SKM-1 treated with dmso at 0.1 percent for 144 hours (cell line): ENCODE measurements around the gene PRXL2A.
"Not testable (repeated sequence)": the region's sequence is repeated elsewhere in the genome, so short reads cannot be mapped to it uniquely, and the experiment has no call there.

Experiments
- DNase-seq: peaks from one replicate; lab custom pipeline; 2025; ENCODE audit not compliant: unreplicated experiment; lab: John Stamatoyannopoulos, UW

The PRXL2A gene

GRCh38 chr10:80411267-80411668, 2.9 kb downstream of the PRXL2A start:
- no peak for DNase-seq

GRCh38 chr10:80411681-80412220, 3.4 kb downstream of the PRXL2A start:
- no peak for DNase-seq

- DNase-seq = no peak
Observed at GRCh38 chr10:80412486-80412885, 4.1 kb downstream of the PRXL2A start.

GRCh38 chr10:80413271-80413996, 5.1 kb downstream of the PRXL2A start:
- DNase-seq = no peak

GRCh38 chr10:80414142-80414895, 6.0 kb downstream of the PRXL2A start:
- DNase-seq = no peak

- DNase-seq = no peak
Observed at GRCh38 chr10:80415734-80416478, 7.6 kb downstream of the PRXL2A start.

GRCh38 chr10:80416479-80417098, 8.2 kb downstream of the PRXL2A start:
- DNase-seq = no peak

GRCh38 chr10:80417256-80417655, 8.9 kb downstream of the PRXL2A start:
- not testable (repeated sequence) for DNase-seq

GRCh38 chr10:80421050-80421706, 12.8 kb downstream of the PRXL2A start:
- no peak for DNase-seq

GRCh38 chr10:80421707-80422536, 13.6 kb downstream of the PRXL2A start:
- DNase-seq = peak; percentile 71

- no peak for DNase-seq
Observed at GRCh38 chr10:80425901-80426300, 17.6 kb downstream of the PRXL2A start.

- no peak for DNase-seq
Observed at GRCh38 chr10:80427541-80427940, 19.2 kb downstream of the PRXL2A start.

- DNase-seq = no peak
Observed at GRCh38 chr10:80429521-80429973, 21.2 kb downstream of the PRXL2A start.

- no peak for DNase-seq
Observed at GRCh38 chr10:80433134-80433533, 24.8 kb downstream of the PRXL2A start.

- DNase-seq = no peak
Observed at GRCh38 chr10:80436446-80437098, 28.2 kb downstream of the PRXL2A start.

GRCh38 chr10:80437227-80437626, 28.9 kb downstream of the PRXL2A start:
- no peak for DNase-seq

- no peak for DNase-seq
Observed at GRCh38 chr10:80441831-80442230, 33.5 kb downstream of the PRXL2A start.

GRCh38 chr10:80442879-80443278, 34.5 kb downstream of the PRXL2A start:
- DNase-seq = no peak

- peak; percentile 17 for DNase-seq
Observed at GRCh38 chr10:80443531-80443974, 35.2 kb downstream of the PRXL2A start.
